Keratinocyte (primary cell): Measurements from ENCODE around the gene IGFALS. TPM values are rescaled to one million over a fixed set of nuclear protein-coding genes. Genes with fewer than 3 reads are reported as not detected.

Experiments
- DNase-seq: peaks from one replicate; pipeline ENCODE4 v3.0.0-alpha.2; 2011; ENCODE audit warnings: low read depth, missing footprints, low spot score
- FAIRE-seq: peaks from 2 replicates; lab custom pipeline; 2011; peaks lifted over from hg19 to GRCh38; lab: Jason Lieb, UNC
- H2AFZ ChIP-seq: 2 replicates; pipeline ENCODE4 v1.6.0; 2012; ENCODE audit warnings: low read length, control low read depth, inconsistent platforms; ENCODE audit not compliant: control insufficient read depth
- H3K27ac ChIP-seq: 2 replicates; pipeline ENCODE4 v1.5.1; 2011; ENCODE audit warnings: low read length; ENCODE audit not compliant: control insufficient read depth, insufficient read depth
- H3K27me3 ChIP-seq: 3 replicates; pipeline ENCODE4 v1.6.0; 2011; ENCODE audit warnings: low read length; ENCODE audit not compliant: control insufficient read depth, insufficient read depth; ENCODE audit errors: extremely low read depth
- H3K36me3 ChIP-seq, 2 experiments: 2 replicates in 1 of 2; 3 replicates in 1 of 2; pipeline ENCODE4 v1.5.1; 2011; ENCODE audit warnings: low read length in 2 of 2, mild to moderate bottlenecking in 1 of 2; ENCODE audit not compliant: control insufficient read depth in 2 of 2, insufficient read depth in 2 of 2; ENCODE audit errors: extremely low read depth in 1 of 2
- H3K4me1 ChIP-seq: 3 replicates; pipeline ENCODE4 v1.5.1; 2011; ENCODE audit warnings: low read length; ENCODE audit not compliant: control insufficient read depth, insufficient read depth; ENCODE audit errors: extremely low read depth
- H3K4me2 ChIP-seq: 3 replicates; pipeline ENCODE4 v1.6.0; 2011; ENCODE audit warnings: low read depth, low read length; ENCODE audit not compliant: control insufficient read depth, insufficient read depth; ENCODE audit errors: extremely low read depth
- H3K4me3 ChIP-seq, 3 experiments: fragments of 200-600 bp in 1 of 3; sonication (generic) in 1 of 3; 2 replicates in 2 of 3; 3 replicates in 1 of 3; pipeline ENCODE4 v1.5.1; 2011 to 2016; ENCODE audit warnings: low read length in 3 of 3, mild to moderate bottlenecking in 3 of 3, control low read depth in 2 of 3, inconsistent platforms in 1 of 3, low read depth in 1 of 3, mixed read lengths in 1 of 3, mixed run types in 1 of 3, moderate library complexity in 1 of 3; ENCODE audit not compliant: control insufficient read depth in 2 of 3, insufficient read depth in 2 of 3; ENCODE audit errors: extremely low read depth in 1 of 3
- H3K79me2 ChIP-seq: 2 replicates; pipeline ENCODE4 v1.6.0; 2012; ENCODE audit warnings: low read length; ENCODE audit not compliant: control insufficient read depth, insufficient read depth
- H3K9ac ChIP-seq: 3 replicates; pipeline ENCODE4 v1.6.0; 2011; ENCODE audit warnings: low read length; ENCODE audit not compliant: control insufficient read depth, insufficient read depth; ENCODE audit errors: extremely low read depth
- H3K9me1 ChIP-seq: 3 replicates; pipeline ENCODE4 v1.6.0; 2011; ENCODE audit warnings: low read length; ENCODE audit not compliant: control insufficient read depth, insufficient read depth; ENCODE audit errors: extremely low read depth
- H3K9me3 ChIP-seq: 2 replicates; pipeline ENCODE4 v1.5.1; 2012; ENCODE audit warnings: low read depth, low read length; ENCODE audit not compliant: control insufficient read depth
- H4K20me1 ChIP-seq: 3 replicates; pipeline ENCODE4 v1.6.0; 2011; ENCODE audit warnings: low read length; ENCODE audit not compliant: control insufficient read depth, insufficient read depth; ENCODE audit errors: extremely low read depth
- EZH2 ChIP-seq: IDR thresholded peaks from one replicate; pipeline ENCODE4 v1.6.1; 2012; ENCODE audit warnings: inconsistent platforms, mild to moderate bottlenecking, low read length, moderate library complexity
- dilution Hi-C: fragments of 300-500 bp; cut with MboI; formaldehyde crosslinking; loops from one replicate; pipeline ENCODE4 v1.7.0; 2020; ENCODE audit warnings: low sequenced_read_pairs; ENCODE audit not compliant: extremely low pct_ligation_motif_present
- polyA minus RNA-seq, 3 experiments: library from RNA; depleted of rRNA, polyadenylated mRNA; stranded (reverse); fragments of >200 nt; gene quantifications; 1 replicate in 1 of 3; 2 replicates in 1 of 3; 3 replicates in 1 of 3; pipeline ENCODE4 v1.2.3, GENCODE V29; 2011
- polyA plus RNA-seq, 5 experiments: library from polyadenylated mRNA; depleted of rRNA in 3 of 5; stranded (reverse) in 3 of 5; stranded (forward) in 1 of 5; unstranded in 1 of 5; fragments of >200 nt; gene quantifications; 1 replicate in 1 of 5; 2 replicates in 3 of 5; 3 replicates in 1 of 5; pipeline versions ENCODE4 v1.2.1 to v1.2.3, GENCODE V29; 2011 to 2012; ENCODE audit warnings: missing spikeins in 2 of 5, low read depth in 1 of 5, low replicate concordance in 1 of 5
- TF ChIP-seq, protein P1 (sequence below), 3 experiments: IDR thresholded peaks in 1 of 3; conservative IDR thresholded peaks in 1 of 3; optimal IDR thresholded peaks in 1 of 3; 2 replicates in 2 of 3; 3 replicates in 1 of 3; pipeline versions ENCODE3 to v1.5.1; 2011; ENCODE audit warnings: low read length in 3 of 3, mild to moderate bottlenecking in 3 of 3, moderate library complexity in 2 of 3, control low read depth in 1 of 3, inconsistent platforms in 1 of 3; ENCODE audit not compliant: insufficient read depth in 2 of 3; ENCODE audit errors: extremely low read depth in 1 of 3

IGFALS gene
- polyA plus RNA-seq = not detected in 3 replicates
- polyA plus RNA-seq (2011; ENCODE audit: low read depth) = not detected
- polyA plus RNA-seq (2011; cell fraction: cytosol; rRNA removed) = not detected in 2 replicates
- 0.09 TPM in 1 of 2 replicates, not detected in the other for polyA plus RNA-seq (2011; cell fraction: nucleus; rRNA removed)
- 0.18 TPM in 1 of 2 replicates, not detected in the other for polyA plus RNA-seq (2012; ENCODE audit: low replicate concordance)
- polyA minus RNA-seq = not detected in 3 replicates
- polyA minus RNA-seq (2011; cell fraction: cytosol; rRNA and poly(A)+ RNA removed) = not detected
- polyA minus RNA-seq (2011; cell fraction: nucleus; rRNA and poly(A)+ RNA removed) = not detected in 2 replicates

DNA sequence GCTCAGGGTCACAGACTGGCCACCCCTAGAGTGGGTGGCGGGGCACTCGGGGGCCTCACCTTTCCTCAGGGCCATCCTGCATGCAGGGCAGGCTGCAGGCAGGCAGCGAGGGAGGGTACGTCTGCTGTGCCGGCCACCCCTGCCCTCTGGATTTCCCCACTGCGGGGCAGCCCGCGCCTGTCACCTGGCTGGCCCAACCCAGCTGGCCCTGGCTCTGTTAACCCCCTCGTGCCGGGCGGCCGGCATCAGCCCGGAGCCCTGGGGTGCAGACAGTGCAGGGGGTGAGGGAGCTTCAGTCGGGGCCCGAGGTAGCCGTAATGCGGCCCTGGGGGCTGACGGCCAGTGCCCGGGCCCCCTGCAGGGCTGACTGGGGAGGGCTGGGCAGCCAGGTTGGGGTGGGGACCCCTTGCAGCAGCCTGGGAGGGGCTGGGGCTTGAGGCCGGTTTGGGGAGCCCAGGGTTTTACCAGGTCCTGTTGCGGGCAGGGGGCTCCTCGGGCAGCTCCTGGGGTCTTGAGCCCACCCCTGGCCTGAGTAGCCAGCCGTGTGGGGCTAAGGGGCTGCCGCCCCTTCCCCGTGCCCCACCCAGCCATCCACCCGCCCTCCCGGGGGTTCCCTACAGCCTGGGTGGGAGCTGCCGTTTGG is at the start of gene IGFALS:
IGFALS (minus strand) TSS at position 128 of the 643 bp plus-strand sequence; CDS start at position 75, 53 bp downstream.
- Histone ChIP-seq H2AFZ (no peak within 1 kb of the TSS), H3K4me1 (peaks cover 7% of the 10 kb centered on the region), H3K4me2 (no peak within 1 kb of the TSS), H3K36me3 (no peaks in the 10 kb centered on the region), H3K9me3 (peaks cover 2% of the 10 kb centered on the region), H3K9ac (no peak within 1 kb of the TSS), H3K27me3 (no peaks in the 10 kb centered on the region), H3K4me3 (no peak within 1 kb of the TSS), H3K79me2 (no peaks in the 10 kb centered on the region), H3K27ac (no peak within 1 kb of the TSS), H3K9me1 (no peaks in the 10 kb centered on the region), H4K20me1 (peaks cover 3% of the 10 kb centered on the region)
- dilution Hi-C loops = no loop called here
- no peak for TF ChIP-seq EZH2
- TF ChIP-seq, protein P1, sequence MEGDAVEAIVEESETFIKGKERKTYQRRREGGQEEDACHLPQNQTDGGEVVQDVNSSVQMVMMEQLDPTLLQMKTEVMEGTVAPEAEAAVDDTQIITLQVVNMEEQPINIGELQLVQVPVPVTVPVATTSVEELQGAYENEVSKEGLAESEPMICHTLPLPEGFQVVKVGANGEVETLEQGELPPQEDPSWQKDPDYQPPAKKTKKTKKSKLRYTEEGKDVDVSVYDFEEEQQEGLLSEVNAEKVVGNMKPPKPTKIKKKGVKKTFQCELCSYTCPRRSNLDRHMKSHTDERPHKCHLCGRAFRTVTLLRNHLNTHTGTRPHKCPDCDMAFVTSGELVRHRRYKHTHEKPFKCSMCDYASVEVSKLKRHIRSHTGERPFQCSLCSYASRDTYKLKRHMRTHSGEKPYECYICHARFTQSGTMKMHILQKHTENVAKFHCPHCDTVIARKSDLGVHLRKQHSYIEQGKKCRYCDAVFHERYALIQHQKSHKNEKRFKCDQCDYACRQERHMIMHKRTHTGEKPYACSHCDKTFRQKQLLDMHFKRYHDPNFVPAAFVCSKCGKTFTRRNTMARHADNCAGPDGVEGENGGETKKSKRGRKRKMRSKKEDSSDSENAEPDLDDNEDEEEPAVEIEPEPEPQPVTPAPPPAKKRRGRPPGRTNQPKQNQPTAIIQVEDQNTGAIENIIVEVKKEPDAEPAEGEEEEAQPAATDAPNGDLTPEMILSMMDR (optimal IDR thresholded peaks at IDR 0.05 in 1 of 3, IDR thresholded peaks at IDR 0.05 in 1 of 3, conservative IDR thresholded peaks at IDR 0.05 in 1 of 3; ENCODE audit: extremely low read depth in 1 of 3, insufficient read depth in 2 of 3, low read length in 3 of 3) = no peak
- DNase-seq (no peak), FAIRE-seq (no peak)

DNA sequence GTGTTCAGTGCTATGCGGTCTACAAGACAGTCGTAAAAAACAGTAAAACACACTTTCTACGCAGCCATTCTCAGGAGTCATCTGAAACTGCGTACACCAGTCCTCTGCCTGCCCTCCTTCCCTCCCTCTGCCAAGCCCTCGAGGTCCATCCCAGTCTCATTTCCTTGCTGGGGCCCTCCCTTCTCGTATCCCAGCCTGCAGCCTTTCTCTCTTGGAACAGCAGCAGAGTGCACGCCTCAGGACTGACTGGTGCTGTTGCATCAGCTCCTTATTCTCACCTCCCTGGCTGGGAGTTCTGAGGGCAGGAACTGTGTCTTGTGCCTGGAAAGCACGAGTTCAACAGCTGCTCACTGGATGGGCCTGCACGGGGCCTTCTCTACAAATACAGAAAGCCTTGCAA is 46.0 kb upstream of the IGFALS start:
- no peaks in the 10 kb centered on the region for H3K79me2 ChIP-seq
- peak overlapping the region; percentile 78 for H2AFZ ChIP-seq
- no peak overlapping the region for H3K4me3 ChIP-seq
- H3K4me1 ChIP-seq = peaks cover 17% of the 10 kb centered on the region
- no peaks in the 10 kb centered on the region for H3K9me3 ChIP-seq
- FAIRE-seq = peak; percentile 83
- no peaks in the 10 kb centered on the region for H3K36me3 ChIP-seq
- peak overlapping the region; percentile 2 for H3K27ac ChIP-seq
- H3K9me1 ChIP-seq = no peaks in the 10 kb centered on the region
- no peak for DNase-seq
- no peaks in the 10 kb centered on the region for H3K27me3 ChIP-seq
- peak overlapping the region; percentile 34 for H3K9ac ChIP-seq
- H3K4me2 ChIP-seq = peak overlapping the region; percentile 52
- TF ChIP-seq EZH2 = no peak
- TF ChIP-seq, protein P1 (optimal IDR thresholded peaks at IDR 0.05 in 1 of 3, IDR thresholded peaks at IDR 0.05 in 1 of 3, conservative IDR thresholded peaks at IDR 0.05 in 1 of 3; ENCODE audit: extremely low read depth in 1 of 3, insufficient read depth in 2 of 3, low read length in 3 of 3) = no peak
- dilution Hi-C loops = no loop called here
- H4K20me1 ChIP-seq = no peaks in the 10 kb centered on the region
